ENCODE data around the gene ATCAY.
"Not testable (repeated sequence)": the region's sequence is repeated elsewhere in the genome, so short reads cannot be mapped to it uniquely, and the experiment has no call there.

ATCAY gene

DNA sequence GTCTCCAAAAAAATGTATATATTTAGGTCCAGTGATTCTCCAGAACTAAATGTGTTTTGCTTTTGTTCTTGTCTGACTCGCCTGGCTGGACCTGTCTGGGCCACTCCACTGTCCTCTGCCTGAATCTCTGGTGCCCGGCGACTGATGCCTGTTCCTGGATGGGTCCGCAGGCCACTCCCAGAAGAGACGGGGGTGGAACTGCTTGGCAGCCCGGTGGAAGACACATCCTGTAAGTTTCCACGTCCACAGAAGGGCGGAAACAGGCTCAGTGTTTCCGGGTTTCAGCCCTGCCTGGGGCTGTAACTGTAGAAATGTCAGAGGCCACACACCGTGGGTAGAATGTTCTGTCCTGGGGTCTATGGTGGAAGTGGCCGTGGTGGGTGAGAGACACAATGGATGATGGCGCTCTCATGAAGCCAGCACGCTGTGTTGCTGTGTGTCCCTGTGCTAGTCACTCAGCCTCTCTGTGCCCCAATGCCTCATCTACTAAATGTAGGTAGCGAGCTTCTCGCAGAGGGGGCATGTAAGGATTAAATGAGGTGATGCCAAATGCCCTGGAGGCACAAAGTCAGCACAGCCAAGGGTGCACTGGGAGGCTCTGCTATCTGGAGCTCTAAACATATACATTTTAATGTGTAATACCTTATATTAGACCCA is 22.0 kb downstream of the ATCAY start:
- DNase-seq (ENCODE audit: low read depth), result no peak

GRCh38 chr19:3904233-3904632 is 23.7 kb downstream of the ATCAY start:
- no peak for DNase-seq (ENCODE audit: low read depth)

GRCh38 chr19:3907626-3908265 is 27.3 kb downstream of the ATCAY start:
- DNase-seq (ENCODE audit: low read depth), result no peak

- DNase-seq (ENCODE audit: low read depth), result no peak
Observed at GRCh38 chr19:3908266-3909054, 28.0 kb downstream of the ATCAY start.

- DNase-seq (ENCODE audit: low read depth), result no peak
Observed at GRCh38 chr19:3910105-3910504, 29.6 kb downstream of the ATCAY start.

GRCh38 chr19:3914199-3914598 is 33.7 kb downstream of the ATCAY start:
- DNase-seq (ENCODE audit: low read depth), result no peak

- DNase-seq (ENCODE audit: low read depth), result no peak
Observed at GRCh38 chr19:3916033-3916432, 35.5 kb downstream of the ATCAY start.

- DNase-seq (ENCODE audit: low read depth), result no peak
Observed at GRCh38 chr19:3919793-3920192, 39.3 kb downstream of the ATCAY start.

DNA sequence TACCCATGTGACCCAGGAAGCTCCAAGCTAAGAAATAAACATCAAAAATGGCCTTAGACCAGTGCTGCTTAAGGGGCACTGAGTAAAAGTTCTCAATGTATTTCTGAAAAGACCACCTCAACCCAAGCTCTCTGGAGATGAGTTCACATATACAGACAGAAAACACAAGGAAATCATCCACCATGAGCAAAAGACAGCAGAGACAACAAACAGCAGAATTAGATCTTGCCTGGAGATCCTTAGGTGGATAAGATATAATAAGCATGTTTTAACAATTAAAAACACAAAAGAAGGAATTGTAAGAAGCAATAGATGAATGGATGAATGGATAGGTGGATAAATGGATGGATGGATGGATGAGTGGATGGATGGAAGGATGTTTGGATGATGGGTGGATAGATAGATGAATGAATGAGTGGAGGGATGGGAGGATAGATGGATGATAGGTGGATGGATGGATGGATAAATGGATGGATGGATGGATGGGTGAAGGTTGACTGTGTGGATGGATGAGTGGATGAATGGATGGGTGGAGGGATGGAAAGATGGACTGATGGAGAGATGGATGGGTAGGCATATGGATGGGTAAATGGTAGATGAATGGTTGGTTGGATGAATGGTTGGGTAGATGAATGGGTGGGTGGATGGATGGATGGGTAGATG is 42.7 kb downstream of the ATCAY start:
- no peak for DNase-seq (ENCODE audit: low read depth)

GRCh38 chr19:3923912-3924311 is 43.4 kb downstream of the ATCAY start:
- no peak for DNase-seq (ENCODE audit: low read depth)

GRCh38 chr19:3931041-3931440 is 50.6 kb downstream of the ATCAY start:
- DNase-seq (ENCODE audit: low read depth), result no peak

- DNase-seq (ENCODE audit: low read depth), result no peak
Observed at GRCh38 chr19:3932931-3933810, 52.7 kb downstream of the ATCAY start, which contains the start of gene NMRK2. Gene NMRK2, plus strand, starts transcription at chr19:3933069. Its CDS starts 603 bp downstream, at chr19:3933672.

DNA sequence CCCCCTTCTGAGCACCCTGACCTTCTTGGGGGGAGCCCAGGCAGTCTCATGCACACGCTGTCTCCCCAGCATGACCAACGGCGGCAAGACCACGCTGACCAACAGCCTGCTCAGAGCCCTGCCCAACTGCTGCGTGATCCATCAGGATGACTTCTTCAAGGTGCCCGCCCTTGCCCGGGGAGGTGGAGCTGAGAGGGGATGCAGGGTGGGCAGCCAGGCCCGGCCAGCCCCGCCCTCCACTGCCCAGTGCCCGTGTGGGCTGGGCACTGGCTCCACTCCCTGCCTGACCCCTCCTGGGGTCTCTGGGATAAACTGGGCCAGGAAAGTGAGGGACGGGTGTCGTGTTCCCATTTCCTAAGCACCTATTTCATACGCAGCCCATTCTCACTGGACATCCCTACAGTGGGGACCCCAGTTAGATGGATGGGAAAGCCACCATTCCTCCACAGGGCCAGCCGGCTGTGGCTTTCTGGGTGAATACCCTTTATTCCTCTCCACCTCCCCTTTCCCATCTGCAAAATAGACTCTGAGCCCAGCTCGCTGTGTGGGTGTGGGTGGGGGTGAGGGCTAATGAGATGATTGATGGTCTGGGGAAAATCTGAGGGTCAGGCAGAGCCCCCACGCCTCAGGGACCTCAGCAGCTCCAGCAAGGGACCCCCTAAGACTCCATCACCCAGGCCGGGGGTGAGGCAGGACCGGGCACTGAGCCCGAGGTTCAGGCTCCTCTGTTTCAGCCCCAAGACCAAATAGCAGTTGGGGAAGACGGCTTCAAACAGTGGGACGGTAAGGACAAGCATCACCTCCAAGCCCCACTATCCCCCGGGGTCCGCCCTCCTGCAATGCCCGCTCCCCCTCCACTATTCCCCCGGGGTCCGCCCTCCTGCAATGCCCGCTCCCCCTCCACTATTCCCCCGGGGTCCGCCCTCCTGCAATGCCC is 56.3 kb downstream of the ATCAY start:
- no peak for DNase-seq (ENCODE audit: low read depth)

DNA sequence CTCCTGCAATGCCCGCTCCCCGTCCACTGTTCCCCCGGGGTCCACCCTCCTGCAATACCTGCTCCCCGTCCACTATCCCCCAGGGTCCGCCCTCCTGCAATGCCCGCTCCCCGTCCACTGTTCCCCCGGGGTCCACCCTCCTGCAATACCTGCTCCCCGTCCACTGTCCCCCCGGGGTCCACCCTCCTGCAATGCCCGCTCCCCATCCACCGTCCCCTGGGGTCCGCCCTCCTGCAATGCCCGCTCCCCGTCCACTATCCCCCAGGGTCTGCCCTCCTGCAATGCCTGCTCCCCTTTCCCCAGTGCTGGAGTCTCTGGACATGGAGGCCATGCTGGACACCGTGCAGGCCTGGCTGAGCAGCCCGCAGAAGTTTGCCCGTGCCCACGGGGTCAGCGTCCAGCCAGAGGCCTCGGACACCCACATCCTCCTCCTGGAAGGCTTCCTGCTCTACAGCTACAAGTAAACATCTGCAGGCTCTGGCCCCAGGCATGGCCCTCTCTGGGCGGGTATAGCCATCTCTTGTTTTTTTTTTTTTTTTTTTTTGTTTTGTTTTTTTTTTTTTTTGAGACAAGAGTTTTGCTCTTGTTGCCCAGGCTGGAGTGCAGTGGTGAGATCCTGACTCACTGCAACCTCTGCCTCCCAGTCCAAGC is 57.9 kb downstream of the ATCAY start:
- DNase-seq (ENCODE audit: low read depth), result not testable (repeated sequence)

DNA sequence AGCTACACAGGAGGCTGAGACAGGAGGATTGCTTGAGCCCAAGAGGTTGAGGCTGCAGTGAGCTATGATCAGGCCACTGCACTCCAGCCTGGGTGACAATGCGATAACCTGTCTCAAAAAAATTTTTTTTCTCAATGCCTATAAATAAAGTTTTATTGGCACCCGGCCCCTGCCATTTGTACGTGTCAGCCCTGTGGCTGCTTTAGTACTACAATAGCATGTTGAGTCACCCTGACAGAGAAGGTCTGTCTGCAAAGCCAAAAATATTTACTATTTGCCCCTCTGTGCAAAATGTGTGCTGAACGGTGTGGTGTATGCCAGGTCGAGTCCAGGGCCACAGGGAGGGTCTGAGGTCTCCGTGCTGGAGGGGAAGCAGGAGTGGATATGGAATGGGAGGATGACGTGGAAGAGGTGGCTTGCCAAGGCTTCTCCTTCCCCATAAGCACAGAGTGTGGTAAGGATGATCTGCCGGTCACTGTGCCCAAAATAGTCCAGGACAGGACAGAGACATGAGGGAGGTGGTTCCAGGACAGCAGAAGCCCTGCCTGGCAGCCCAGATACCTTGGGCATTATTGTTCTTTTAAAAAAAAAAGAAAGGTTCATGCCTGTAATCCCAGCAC is 62.4 kb downstream of the ATCAY start:
- DNase-seq (ENCODE audit: low read depth), result peak; percentile 25

- DNase-seq (ENCODE audit: low read depth), result no peak
Observed at GRCh38 chr19:3944018-3944721, 63.7 kb downstream of the ATCAY start.

DNA sequence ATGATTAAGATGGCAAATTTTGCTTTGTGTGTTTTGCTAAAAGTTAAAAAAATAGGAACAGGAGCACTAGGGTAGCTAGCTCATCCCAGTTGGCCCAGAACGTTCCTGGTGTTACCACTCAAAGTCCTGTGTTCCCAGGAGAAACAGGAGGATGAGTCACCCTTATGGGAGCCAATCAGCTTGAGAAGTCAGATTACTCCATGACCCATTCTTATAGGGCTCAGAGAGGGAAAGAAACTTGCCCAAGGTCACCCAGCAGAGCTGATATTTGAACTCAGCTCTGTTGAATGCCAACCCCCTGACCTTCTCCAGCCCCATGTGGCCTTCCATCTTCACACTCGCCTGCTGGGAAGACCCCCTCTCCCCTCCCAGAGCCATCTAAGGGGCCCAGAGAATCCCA is 65.4 kb downstream of the ATCAY start:
- peak; percentile 50 for DNase-seq (ENCODE audit: low read depth)

GRCh38 chr19:3947316-3947933 is 66.9 kb downstream of the ATCAY start:
- not testable (repeated sequence) for DNase-seq (ENCODE audit: low read depth)

All from EH (cell line).